HG03378 (cell line): ENCODE measurements around the gene DEGS2.
"Not testable (repeated sequence)": the region's sequence is repeated elsewhere in the genome, so short reads cannot be mapped to it uniquely, and the experiment has no call there.

ENCODE experiments used
- ATAC-seq: cut with Tn5 transposase; IDR thresholded peaks from one replicate; pipeline ENCODE4 v1.9.1; 2021; ENCODE audit warnings: mild to moderate bottlenecking, moderate library complexity; ENCODE audit not compliant: unreplicated experiment

DEGS2 gene

DNA sequence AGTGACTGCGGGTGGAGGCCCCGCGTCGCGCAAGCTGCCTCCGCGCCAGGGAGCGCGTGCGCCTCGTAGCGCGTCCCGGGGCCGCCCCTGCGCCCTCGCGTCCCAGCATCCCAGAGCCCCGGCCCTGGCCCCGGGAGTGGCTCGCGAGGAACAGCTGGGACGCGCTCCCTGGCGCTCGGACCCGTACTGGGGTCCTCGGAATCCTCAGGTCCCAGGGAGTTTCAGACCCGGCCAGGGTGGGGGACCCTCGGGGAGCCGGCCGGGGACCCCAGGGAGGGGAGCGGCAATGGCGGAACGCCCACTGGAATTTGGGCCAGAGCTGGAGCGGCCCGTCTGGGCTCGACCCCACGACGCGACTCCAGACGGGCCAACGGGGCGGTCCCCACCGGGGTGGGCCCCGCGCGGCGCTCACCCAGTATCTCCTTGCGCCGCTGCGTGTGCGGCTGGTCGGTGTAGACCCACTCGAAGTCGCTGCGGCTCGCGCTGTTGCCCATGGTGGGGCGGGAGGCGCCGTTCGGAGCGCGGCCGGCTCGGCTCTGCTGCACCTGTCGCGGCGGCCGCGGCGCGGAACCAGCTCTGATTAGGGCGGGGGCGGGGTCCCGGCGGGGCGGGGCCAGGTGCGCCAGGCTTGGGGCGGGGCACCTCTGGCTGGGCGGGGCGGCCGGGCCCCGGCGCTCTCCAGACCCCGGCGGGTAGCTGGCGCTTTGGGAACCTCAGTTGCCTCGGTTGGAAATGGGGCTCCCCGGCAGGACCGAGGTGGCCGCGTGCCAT lies at the start of gene DEGS2:
Gene DEGS2 (minus strand): TSS at position 552 of the 771 bp plus-strand sequence. CDS start 58 bp downstream, at position 494.
- no peak for ATAC-seq

DNA sequence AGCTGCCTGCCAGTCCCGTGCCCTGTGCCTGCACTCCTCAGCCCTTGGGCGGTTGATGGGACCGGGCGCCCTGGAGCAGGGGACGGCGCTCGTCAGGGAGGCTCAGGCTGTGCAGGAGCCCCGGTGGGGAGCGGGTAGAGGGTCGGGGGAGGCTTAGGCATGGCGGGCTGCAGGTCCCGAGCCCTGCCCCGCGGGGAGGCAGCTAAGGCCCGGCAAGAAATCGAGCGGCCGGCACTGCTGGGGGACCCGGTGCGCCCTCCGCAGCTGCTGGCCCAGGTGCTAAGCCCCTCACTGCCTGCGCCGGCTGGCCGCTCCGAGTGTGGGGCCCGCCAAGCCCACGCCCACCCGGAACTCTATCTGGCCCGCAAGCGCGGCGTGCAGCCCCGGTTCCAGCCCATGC lies 48.7 kb upstream of the DEGS2 start:
- ATAC-seq, result not testable (repeated sequence)

GRCh38 chr14:100207588-100207987 lies 48.1 kb upstream of the DEGS2 start:
- not testable (repeated sequence) for ATAC-seq

GRCh38 chr14:100204835-100205167 lies 45.4 kb upstream of the DEGS2 start:
- ATAC-seq, result not testable (repeated sequence)

DNA sequence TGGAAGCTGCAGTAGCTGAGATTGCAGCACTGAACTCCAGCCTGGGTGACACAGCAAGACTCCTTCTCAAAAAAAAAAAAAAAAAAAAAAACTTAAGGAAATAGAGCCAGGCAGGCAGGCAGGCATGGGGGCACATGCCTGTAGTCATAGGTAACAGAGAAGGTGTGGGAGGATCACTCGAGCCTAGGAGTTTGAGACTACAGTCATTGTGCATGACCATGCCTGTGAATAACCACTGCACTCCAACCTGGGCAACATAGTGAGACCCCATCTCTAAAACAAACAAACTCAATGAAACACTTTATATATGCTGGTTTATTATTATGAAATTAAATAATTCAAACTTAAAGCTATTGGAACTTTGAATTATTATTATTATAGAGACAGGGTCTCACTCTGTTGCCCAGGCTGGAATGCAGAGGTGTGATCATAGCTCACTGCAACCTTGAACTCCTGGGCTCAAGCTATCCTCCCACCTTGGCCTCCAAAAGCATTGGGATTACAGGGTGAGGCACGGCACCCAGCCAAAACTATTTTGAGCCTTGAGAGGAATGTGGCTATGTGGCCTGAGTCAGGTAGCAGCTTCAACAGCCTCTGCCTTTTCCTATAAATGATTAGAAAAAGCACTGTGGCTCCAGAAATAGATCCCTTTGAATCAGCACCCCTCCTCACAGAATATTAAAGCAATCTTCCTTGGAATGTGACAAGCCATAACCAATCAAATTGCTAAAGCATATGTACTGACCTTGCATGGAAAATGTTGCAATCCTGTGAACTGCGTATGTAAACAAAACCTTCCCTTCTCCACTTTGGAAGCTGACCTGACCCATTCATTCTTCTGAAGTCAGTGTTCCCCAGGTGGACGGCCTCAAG lies 44.8 kb upstream of the DEGS2 start:
- no peak for ATAC-seq

DNA sequence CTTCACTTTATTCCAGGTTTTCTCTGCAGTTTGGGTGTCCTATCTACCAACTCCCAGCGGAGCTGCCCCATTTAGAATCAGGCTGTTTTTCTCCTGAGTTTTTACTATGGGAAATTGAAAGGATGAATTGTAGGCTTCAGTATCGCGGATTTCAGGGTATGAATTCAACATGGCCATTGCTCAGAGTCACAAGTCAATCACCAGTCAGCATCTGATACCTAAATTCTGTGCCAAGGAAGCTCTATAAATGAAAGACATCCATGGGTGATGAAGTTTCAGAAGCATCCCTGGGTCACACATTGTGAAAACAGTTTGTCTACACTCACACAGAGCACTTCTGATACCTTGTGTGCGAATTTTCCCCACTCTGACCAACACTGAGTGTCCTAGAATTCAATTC lies 43.7 kb upstream of the DEGS2 start:
- no peak for ATAC-seq

DNA sequence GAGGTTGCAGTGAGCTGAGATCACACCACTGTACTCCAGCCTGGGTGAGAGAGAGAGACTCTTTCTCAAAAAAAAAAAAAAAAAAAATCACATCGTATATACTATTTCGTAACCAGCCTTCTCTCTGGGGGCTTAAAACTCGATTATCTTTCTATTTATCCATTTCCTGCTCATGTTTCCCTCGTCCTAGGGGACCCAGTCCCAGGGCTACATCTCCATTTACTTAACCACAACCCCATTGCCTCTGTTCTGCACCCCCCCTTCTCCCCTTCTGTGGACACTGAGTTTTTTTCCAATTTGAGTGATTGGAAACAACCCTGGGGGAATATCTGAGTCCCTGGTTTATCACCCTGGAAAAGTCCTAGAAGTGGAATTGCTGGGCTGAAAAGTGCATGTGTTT lies 43.3 kb upstream of the DEGS2 start:
- ATAC-seq, result no peak

GRCh38 chr14:100201701-100202100 lies 42.3 kb upstream of the DEGS2 start:
- no peak for ATAC-seq

DNA sequence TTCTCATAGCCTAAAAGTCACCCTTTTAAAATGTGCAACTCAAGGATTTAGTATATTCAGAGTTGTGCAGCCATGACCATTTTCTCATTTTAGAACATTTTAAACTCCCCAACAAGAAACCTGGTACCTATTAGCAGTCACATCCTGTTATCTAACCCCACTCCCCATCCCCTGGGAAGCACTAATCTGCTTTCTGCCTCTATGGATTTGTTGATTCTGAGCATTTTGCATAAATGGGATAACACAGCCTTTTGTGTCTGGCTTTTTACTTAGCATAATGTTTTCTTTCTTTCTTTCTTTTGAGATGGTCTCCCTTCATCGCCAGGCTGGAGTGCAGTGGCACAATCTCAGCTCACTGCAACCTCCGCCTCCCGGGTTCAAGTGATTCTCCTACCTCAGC lies 40.9 kb upstream of the DEGS2 start:
- no peak for ATAC-seq

GRCh38 chr14:100199240-100199860 lies 39.9 kb upstream of the DEGS2 start:
- no peak for ATAC-seq

DNA sequence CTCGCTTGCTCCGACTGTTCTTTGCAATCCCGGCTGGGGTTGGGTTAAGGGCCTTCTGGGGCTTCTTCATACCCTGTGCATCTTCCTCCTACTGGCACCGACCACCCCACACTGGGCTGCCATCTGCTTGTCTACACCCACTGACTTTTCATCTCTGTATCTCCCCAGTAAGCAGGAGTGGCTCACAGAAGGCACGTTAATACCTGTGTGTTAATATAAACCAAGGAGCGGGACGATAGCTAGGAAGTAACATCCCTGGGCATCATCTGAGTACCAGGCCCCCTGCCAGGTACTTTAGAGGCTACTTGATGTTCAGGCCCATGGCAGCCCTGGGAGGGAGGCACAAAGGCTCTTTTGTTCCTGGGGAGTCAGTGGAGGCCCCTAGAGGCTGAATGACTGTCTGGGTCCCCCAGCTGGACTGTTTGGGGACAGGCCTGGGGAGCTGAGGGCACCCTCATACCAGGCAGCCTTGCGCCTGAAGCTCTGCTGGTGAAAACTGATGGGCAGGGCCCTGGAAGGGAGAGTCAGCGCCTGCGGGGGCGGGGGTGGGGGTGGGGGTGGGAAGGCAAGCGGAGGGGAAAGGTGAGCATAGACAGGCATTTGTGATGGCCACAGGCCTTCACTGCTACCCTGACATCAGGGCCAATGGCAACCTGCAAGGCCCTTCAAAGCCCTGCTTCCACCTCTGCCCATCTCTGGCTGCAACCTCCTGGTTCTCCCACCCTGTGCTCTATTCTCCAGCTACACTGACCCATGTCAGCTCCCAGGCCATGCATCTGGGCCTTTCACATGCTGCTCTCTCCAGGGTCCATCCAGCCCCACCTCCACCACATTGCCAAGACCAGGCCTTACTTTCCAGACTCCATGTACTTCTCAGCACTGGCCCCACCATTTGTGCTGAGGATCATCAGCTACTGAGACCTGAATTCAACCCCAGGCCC lies 34.2 kb upstream of the DEGS2 start:
- no peak for ATAC-seq

- peak; percentile 98 for ATAC-seq
Measured at GRCh38 chr14:100192672-100193416, 33.4 kb upstream of the DEGS2 start.

DNA sequence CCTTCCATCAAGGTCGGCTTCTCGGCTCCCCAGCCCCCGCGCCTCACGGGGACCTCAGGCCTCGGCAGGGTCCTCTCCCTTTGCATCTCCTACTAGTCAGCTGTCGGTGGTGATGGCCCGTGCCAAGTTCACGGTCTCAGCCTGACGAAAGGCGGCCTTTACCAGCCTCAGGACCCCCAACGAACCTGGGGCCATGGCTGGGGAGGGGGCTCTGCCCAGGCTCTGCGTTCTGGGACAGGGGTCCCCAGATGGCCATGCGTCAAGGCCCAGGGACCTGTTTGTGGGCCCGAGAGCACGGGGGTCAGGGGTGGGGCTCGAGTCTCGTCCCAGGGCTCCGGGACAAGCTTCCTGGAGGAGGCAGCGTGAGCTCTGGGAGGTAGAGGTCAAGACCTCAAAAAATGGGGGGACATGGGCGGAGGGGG lies 32.8 kb upstream of the DEGS2 start:
- no peak for ATAC-seq

DNA sequence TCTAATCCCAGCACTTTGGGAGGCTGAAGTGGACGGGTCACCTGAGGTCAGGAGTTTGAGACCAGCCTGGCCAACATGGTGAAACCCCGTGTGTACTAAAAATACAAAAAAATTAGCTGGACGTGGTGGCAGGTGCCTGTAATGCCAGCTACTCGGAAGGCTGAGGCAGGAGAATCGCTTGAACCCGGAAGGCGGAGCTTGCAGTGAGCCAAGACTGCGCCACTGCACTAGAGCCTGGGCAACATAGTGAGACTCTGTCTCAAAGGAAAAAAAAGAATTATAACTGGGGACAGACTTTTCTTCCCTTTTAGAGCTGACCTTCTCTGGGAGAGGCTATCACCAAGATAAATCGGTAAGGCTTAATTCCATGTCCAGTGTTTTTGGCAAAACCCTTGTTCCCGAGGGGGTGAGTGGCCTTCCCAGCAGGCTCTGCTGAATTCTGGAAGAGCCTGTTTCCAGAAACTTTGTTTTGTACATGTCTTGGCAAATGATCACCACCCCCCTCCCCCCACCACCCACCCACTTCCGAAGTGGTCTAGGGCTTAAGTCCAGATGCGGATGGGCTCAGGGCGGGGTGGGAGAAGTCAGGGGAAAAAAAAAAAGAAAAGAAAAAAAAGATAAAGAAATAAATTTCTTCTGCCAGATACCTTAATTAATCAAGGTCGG lies 32.3 kb upstream of the DEGS2 start:
- ATAC-seq, result no peak

- ATAC-seq, result no peak
Measured at GRCh38 chr14:100190126-100190525, 30.7 kb upstream of the DEGS2 start.

- no peak for ATAC-seq
Measured at GRCh38 chr14:100188392-100189030, 29.1 kb upstream of the DEGS2 start.

- ATAC-seq, result no peak
Measured at GRCh38 chr14:100187247-100187833, 27.9 kb upstream of the DEGS2 start.

DNA sequence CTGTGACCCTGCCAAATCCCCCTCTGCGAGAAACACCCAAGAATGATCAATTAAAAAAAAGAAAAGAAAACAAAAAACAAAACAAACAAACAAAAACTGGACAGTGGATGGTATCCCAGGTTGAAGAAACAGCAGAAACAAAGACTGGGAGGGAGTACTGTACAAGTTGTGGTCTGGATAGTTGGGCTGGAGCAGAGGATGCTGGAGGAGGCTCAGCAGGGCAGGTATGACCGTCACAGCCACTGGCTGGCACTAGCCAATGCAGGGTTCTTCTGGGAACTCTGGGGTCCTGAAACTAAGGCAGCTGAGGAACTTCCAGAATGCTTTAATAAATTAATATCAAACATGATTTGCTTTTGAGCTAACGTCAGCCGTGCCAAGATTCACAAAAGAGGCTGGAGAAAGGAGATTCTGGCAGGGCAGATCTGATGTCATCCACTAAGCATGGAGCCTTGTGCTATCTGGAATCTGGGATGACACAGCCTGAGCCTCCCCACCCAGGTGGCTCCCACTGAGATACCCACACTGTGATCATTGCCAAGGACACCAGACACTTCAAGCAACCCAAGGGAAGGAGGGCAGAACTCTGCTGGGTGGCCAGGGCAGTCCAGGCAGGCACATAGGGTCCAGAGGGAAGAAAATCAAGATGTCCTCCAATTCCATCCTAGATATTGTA lies 22.6 kb upstream of the DEGS2 start:
- not testable (repeated sequence) for ATAC-seq
